ENCODE results near the gene SUCLG2. TPM values are rescaled to one million over a fixed set of nuclear protein-coding genes. Genes with fewer than 3 reads are reported as not detected.

SUCLG2 gene
- total and polyA plus RNA-seq, 4 donors = 34.3 to 68.4 (median 44.3) TPM

GRCh38 chr3:67683522-67683921, 29.1 kb upstream of the SUCLG2 start:
- no peak for TF ChIP-seq CTCF (IDR thresholded peaks at IDR 0.05; ENCODE audit: control extremely low read depth, extremely low read depth)
- ATAC-seq (ENCODE audit: insufficient read depth, low FRiP score) (no peak), DNase-seq (no peak)
- Histone ChIP-seq H3K9me3 (ENCODE audit: control insufficient read depth in 4 of 4, insufficient read depth in 3 of 4, low read length in 3 of 4) (no peaks in the 10 kb centered on the region), H3K4me3 (no peak overlapping the region), H3K27ac (ENCODE audit: low read depth in 1 of 2, low read length in 1 of 2) (no peak overlapping the region), H3K27me3 (ENCODE audit: control insufficient read depth in 3 of 3, insufficient read depth in 3 of 3, low read length in 2 of 3) (no peaks in the 10 kb centered on the region), H3K9ac (ENCODE audit: insufficient read depth in 1 of 2, low read length in 2 of 2) (no peak overlapping the region), H3K4me1 (ENCODE audit: control insufficient read depth in 5 of 5, insufficient read depth in 5 of 5, low read length in 5 of 5) (no peaks in the 10 kb centered on the region), H3K36me3 (ENCODE audit: control insufficient read depth in 4 of 4, insufficient read depth in 4 of 4, low read length in 4 of 4) (no peaks in the 10 kb centered on the region)

GRCh38 chr3:67678665-67679064, 24.3 kb upstream of the SUCLG2 start:
- Histone ChIP-seq H3K9ac (ENCODE audit: insufficient read depth in 1 of 2, low read length in 2 of 2) (no peak overlapping the region), H3K36me3 (ENCODE audit: control insufficient read depth in 4 of 4, insufficient read depth in 4 of 4, low read length in 4 of 4) (no peaks in the 10 kb centered on the region), H3K4me1 (ENCODE audit: control insufficient read depth in 5 of 5, insufficient read depth in 5 of 5, low read length in 5 of 5) (no peaks in the 10 kb centered on the region), H3K27ac (ENCODE audit: low read depth in 1 of 2, low read length in 1 of 2) (no peak overlapping the region), H3K9me3 (ENCODE audit: control insufficient read depth in 4 of 4, insufficient read depth in 3 of 4, low read length in 3 of 4) (peaks cover 0 to 4% (median 0%) of the 10 kb centered on the region in 4 donors), H3K4me3 (no peak overlapping the region), H3K27me3 (ENCODE audit: control insufficient read depth in 3 of 3, insufficient read depth in 3 of 3, low read length in 2 of 3) (no peaks in the 10 kb centered on the region)
- no peak for DNase-seq
- ATAC-seq (ENCODE audit: insufficient read depth, low FRiP score) = no peak
- TF ChIP-seq CTCF (IDR thresholded peaks at IDR 0.05; ENCODE audit: control extremely low read depth, extremely low read depth) = no peak

- TF ChIP-seq CTCF (IDR thresholded peaks at IDR 0.05; ENCODE audit: control extremely low read depth, extremely low read depth) = no peak
- Histone ChIP-seq H3K27ac (ENCODE audit: low read depth in 1 of 2, low read length in 1 of 2) (no peak overlapping the region), H3K4me3 (no peak overlapping the region), H3K9me3 (ENCODE audit: control insufficient read depth in 4 of 4, insufficient read depth in 3 of 4, low read length in 3 of 4) (peaks cover 0 to 4% (median 0%) of the 10 kb centered on the region in 4 donors), H3K9ac (ENCODE audit: insufficient read depth in 1 of 2, low read length in 2 of 2) (no peak overlapping the region), H3K36me3 (ENCODE audit: control insufficient read depth in 4 of 4, insufficient read depth in 4 of 4, low read length in 4 of 4) (no peaks in the 10 kb centered on the region), H3K4me1 (ENCODE audit: control insufficient read depth in 5 of 5, insufficient read depth in 5 of 5, low read length in 5 of 5) (no peaks in the 10 kb centered on the region), H3K27me3 (ENCODE audit: control insufficient read depth in 3 of 3, insufficient read depth in 3 of 3, low read length in 2 of 3) (no peaks in the 10 kb centered on the region)
- WGBS, 2 donors = 85 to 92% methylated on average over 4 of the region's 4 CpGs
- ATAC-seq (ENCODE audit: insufficient read depth, low FRiP score) (no peak), DNase-seq (no peak)
Observed at GRCh38 chr3:67674055-67674454, 19.6 kb upstream of the SUCLG2 start.

- peaks cover 0 to 2% (median 0%) of the 10 kb centered on the region in 4 donors for H3K36me3 ChIP-seq (ENCODE audit: control insufficient read depth in 4 of 4, insufficient read depth in 4 of 4, low read length in 4 of 4)
- no peak overlapping the region for H3K27ac ChIP-seq (ENCODE audit: low read depth in 1 of 2, low read length in 1 of 2)
- no peaks in the 10 kb centered on the region for H3K27me3 ChIP-seq (ENCODE audit: control insufficient read depth in 3 of 3, insufficient read depth in 3 of 3, low read length in 2 of 3)
- no peak overlapping the region for H3K4me3 ChIP-seq
- H3K9ac ChIP-seq (ENCODE audit: insufficient read depth in 1 of 2, low read length in 2 of 2) = no peak overlapping the region
- WGBS, 2 donors = 79 to 89% methylated on average over 3 of the region's 3 CpGs
- peaks cover 0 to 23% (median 4%) of the 10 kb centered on the region in 5 donors for H3K4me1 ChIP-seq (ENCODE audit: control insufficient read depth in 5 of 5, insufficient read depth in 5 of 5, low read length in 5 of 5)
- no peak for TF ChIP-seq CTCF (IDR thresholded peaks at IDR 0.05; ENCODE audit: control extremely low read depth, extremely low read depth)
- no peaks in the 10 kb centered on the region for H3K9me3 ChIP-seq (ENCODE audit: control insufficient read depth in 4 of 4, insufficient read depth in 3 of 4, low read length in 3 of 4)
- DNase-seq (no peak), ATAC-seq (ENCODE audit: insufficient read depth, low FRiP score) (no peak)
Observed at GRCh38 chr3:67662733-67663132, 8.3 kb upstream of the SUCLG2 start.
